GM06990 (cell line): ENCODE results near the gene RCAN3.

ENCODE experiments used
- DNase-seq: peaks from one replicate; pipeline ENCODE4 v3.0.0-alpha.2; 2011; ENCODE audit not compliant: insufficient read length; ENCODE audit errors: extremely low read depth
- H3K27me3 ChIP-seq: replicated peaks from 2 replicates; pipeline ENCODE4 v1.6.0; 2011; ENCODE audit warnings: low read length; ENCODE audit not compliant: control insufficient read depth, insufficient read depth
- H3K36me3 ChIP-seq: 2 replicates; pipeline ENCODE4 v1.5.1; 2011; ENCODE audit warnings: low read length; ENCODE audit not compliant: control insufficient read depth, insufficient read depth
- H3K4me3 ChIP-seq: replicated peaks from 2 replicates; pipeline ENCODE4 v1.5.1; 2011; ENCODE audit warnings: low read depth, mild to moderate bottlenecking, control low read depth, low read length
- TF ChIP-seq, protein P1 (sequence below): IDR thresholded peaks from 2 replicates; pipeline ENCODE4 v1.5.1; 2011; ENCODE audit warnings: low read length, control low read depth, mild to moderate bottlenecking, inconsistent platforms; ENCODE audit not compliant: insufficient read depth, poor library complexity, severe bottlenecking

Gene RCAN3

GRCh38 chr1:24535021-24535424 is 32.4 kb downstream of the RCAN3 start:
- Histone ChIP-seq H3K36me3 (no peaks in the 10 kb centered on the region), H3K4me3 (peak overlapping the region; percentile 59), H3K27me3 (no peaks in the 10 kb centered on the region)
- peak; percentile 64 for DNase-seq
- TF ChIP-seq, protein P1, sequence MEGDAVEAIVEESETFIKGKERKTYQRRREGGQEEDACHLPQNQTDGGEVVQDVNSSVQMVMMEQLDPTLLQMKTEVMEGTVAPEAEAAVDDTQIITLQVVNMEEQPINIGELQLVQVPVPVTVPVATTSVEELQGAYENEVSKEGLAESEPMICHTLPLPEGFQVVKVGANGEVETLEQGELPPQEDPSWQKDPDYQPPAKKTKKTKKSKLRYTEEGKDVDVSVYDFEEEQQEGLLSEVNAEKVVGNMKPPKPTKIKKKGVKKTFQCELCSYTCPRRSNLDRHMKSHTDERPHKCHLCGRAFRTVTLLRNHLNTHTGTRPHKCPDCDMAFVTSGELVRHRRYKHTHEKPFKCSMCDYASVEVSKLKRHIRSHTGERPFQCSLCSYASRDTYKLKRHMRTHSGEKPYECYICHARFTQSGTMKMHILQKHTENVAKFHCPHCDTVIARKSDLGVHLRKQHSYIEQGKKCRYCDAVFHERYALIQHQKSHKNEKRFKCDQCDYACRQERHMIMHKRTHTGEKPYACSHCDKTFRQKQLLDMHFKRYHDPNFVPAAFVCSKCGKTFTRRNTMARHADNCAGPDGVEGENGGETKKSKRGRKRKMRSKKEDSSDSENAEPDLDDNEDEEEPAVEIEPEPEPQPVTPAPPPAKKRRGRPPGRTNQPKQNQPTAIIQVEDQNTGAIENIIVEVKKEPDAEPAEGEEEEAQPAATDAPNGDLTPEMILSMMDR, result no peak

DNA sequence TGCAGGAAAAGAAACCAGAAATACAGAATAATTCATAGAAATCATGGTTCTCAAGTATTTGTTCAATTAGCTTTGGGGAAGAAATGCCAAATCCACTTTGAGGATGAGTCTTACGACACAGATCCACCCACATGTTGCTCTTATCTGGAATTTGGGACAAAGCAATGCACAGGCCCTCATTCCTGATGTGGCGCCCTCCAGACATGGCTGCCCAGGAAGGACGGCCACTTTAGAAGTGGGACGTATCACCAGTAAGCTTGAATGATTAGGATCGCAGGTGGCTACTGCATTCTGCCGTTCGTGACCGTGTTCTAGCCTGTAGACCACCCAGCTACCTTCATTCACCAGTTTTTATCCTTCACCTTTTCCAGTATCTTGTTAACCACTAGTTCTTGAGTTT is 33.1 kb downstream of the RCAN3 start:
- DNase-seq, result no peak
- Histone ChIP-seq H3K4me3 (no peak overlapping the region), H3K27me3 (no peaks in the 10 kb centered on the region; the same call in 1 of the 2 replicates), H3K36me3 (no peaks in the 10 kb centered on the region)
- TF ChIP-seq, protein P1, result no peak

- Histone ChIP-seq H3K36me3 (no peaks in the 10 kb centered on the region), H3K4me3 (no peak overlapping the region), H3K27me3 (no peaks in the 10 kb centered on the region; the same call in 1 of the 2 replicates)
- DNase-seq, result peak; percentile 52
- TF ChIP-seq, protein P1, result no peak
These were observed 33.8 kb downstream of the RCAN3 start for GRCh38 chr1:24536391-24536840.

GRCh38 chr1:24540051-24540905 is 37.6 kb downstream of the RCAN3 start:
- H3K36me3 ChIP-seq, result no peaks in the 10 kb centered on the region
- no peak for DNase-seq
- H3K27me3 ChIP-seq, result no peaks in the 10 kb centered on the region; the same call in none of the 2 replicates
- TF ChIP-seq, protein P1, result no peak
- H3K4me3 ChIP-seq, result no peak overlapping the region

- Histone ChIP-seq H3K36me3 (no peaks in the 10 kb centered on the region), H3K27me3 (no peaks in the 10 kb centered on the region; the same call in none of the 2 replicates), H3K4me3 (no peak overlapping the region)
- TF ChIP-seq, protein P1, result no peak
- DNase-seq, result no peak
These were observed 38.5 kb downstream of the RCAN3 start for GRCh38 chr1:24540906-24541710.
